MV-4-11 (cell line): ENCODE data around the gene LTA4H.
"Not testable (repeated sequence)": the region's sequence is repeated elsewhere in the genome, so short reads cannot be mapped to it uniquely, and the experiment has no call there.

ENCODE experiments used
- DNase-seq: peaks from one replicate; lab custom pipeline; 2025; lab: John Stamatoyannopoulos, UW

Gene LTA4H

GRCh38 chr12:96035283-96036236 is at the start of gene LTA4H:
LTA4H (minus strand) TSS chr12:96035587; CDS start chr12:96035519, 68 bp downstream.
- DNase-seq, result peak; percentile 96

- no peak for DNase-seq
Observed at GRCh38 chr12:96084624-96085023, 49.2 kb upstream of the LTA4H start.

GRCh38 chr12:96083020-96083719 is 47.8 kb upstream of the LTA4H start:
- no peak for DNase-seq

- no peak for DNase-seq
Observed at GRCh38 chr12:96081596-96081995, 46.2 kb upstream of the LTA4H start.

- DNase-seq, result no peak
Observed at GRCh38 chr12:96078231-96079135, 43.1 kb upstream of the LTA4H start.

GRCh38 chr12:96077081-96077480 is 41.7 kb upstream of the LTA4H start:
- no peak for DNase-seq

- DNase-seq, result no peak
Observed at GRCh38 chr12:96075560-96075959, 40.2 kb upstream of the LTA4H start.

- DNase-seq, result peak; percentile 71
Observed at GRCh38 chr12:96073346-96074330, 38.3 kb upstream of the LTA4H start.

- DNase-seq, result peak; percentile 24
Observed at GRCh38 chr12:96070670-96071279, 35.4 kb upstream of the LTA4H start.

GRCh38 chr12:96069511-96070231 is 34.3 kb upstream of the LTA4H start:
- no peak for DNase-seq

GRCh38 chr12:96068636-96069035 is 33.2 kb upstream of the LTA4H start:
- no peak for DNase-seq

- no peak for DNase-seq
Observed at GRCh38 chr12:96068111-96068510, 32.7 kb upstream of the LTA4H start.

GRCh38 chr12:96065776-96066175 is 30.4 kb upstream of the LTA4H start:
- not testable (repeated sequence) for DNase-seq

- no peak for DNase-seq
Observed at GRCh38 chr12:96064966-96065365, 29.6 kb upstream of the LTA4H start.

- DNase-seq, result no peak
Observed at GRCh38 chr12:96064271-96064670, 28.9 kb upstream of the LTA4H start.

GRCh38 chr12:96063046-96063445 is 27.7 kb upstream of the LTA4H start:
- DNase-seq, result peak; percentile 19

- DNase-seq, result peak; percentile 88
Observed at GRCh38 chr12:96061864-96062453, 26.6 kb upstream of the LTA4H start.

GRCh38 chr12:96061323-96061722 is 25.9 kb upstream of the LTA4H start:
- no peak for DNase-seq

- no peak for DNase-seq
Observed at GRCh38 chr12:96060041-96060440, 24.7 kb upstream of the LTA4H start.
